GM13976 (cell line): ENCODE measurements around the gene IGF1R.

Source experiments
- DNase-seq: peaks from one replicate; pipeline ENCODE4 v3.0.0; 2012; ENCODE audit warnings: low spot score
- in situ Hi-C: fragments of 300-500 bp; cut with MboI; formaldehyde crosslinking; loops from one replicate; pipeline ENCODE4 v1.12.0; 2022; ENCODE audit warnings: low sequenced_read_pairs, mixed read lengths, inconsistent platforms; ENCODE audit not compliant: unreplicated experiment
- TF ChIP-seq, protein P1 (sequence below): IDR thresholded peaks from 2 replicates; pipeline ENCODE4 v1.5.1; 2012; ENCODE audit warnings: borderline replicate concordance, mild to moderate bottlenecking; ENCODE audit not compliant: insufficient read depth; ENCODE audit errors: extremely low read depth, missing control alignments, control extremely low read depth

The IGF1R gene

GRCh38 chr15:98681061-98681460 is 32.7 kb downstream of the IGF1R start:
- TF ChIP-seq, protein P1, sequence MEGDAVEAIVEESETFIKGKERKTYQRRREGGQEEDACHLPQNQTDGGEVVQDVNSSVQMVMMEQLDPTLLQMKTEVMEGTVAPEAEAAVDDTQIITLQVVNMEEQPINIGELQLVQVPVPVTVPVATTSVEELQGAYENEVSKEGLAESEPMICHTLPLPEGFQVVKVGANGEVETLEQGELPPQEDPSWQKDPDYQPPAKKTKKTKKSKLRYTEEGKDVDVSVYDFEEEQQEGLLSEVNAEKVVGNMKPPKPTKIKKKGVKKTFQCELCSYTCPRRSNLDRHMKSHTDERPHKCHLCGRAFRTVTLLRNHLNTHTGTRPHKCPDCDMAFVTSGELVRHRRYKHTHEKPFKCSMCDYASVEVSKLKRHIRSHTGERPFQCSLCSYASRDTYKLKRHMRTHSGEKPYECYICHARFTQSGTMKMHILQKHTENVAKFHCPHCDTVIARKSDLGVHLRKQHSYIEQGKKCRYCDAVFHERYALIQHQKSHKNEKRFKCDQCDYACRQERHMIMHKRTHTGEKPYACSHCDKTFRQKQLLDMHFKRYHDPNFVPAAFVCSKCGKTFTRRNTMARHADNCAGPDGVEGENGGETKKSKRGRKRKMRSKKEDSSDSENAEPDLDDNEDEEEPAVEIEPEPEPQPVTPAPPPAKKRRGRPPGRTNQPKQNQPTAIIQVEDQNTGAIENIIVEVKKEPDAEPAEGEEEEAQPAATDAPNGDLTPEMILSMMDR: no peak
- no peak for DNase-seq
- in situ Hi-C loops: no loop called here

DNA sequence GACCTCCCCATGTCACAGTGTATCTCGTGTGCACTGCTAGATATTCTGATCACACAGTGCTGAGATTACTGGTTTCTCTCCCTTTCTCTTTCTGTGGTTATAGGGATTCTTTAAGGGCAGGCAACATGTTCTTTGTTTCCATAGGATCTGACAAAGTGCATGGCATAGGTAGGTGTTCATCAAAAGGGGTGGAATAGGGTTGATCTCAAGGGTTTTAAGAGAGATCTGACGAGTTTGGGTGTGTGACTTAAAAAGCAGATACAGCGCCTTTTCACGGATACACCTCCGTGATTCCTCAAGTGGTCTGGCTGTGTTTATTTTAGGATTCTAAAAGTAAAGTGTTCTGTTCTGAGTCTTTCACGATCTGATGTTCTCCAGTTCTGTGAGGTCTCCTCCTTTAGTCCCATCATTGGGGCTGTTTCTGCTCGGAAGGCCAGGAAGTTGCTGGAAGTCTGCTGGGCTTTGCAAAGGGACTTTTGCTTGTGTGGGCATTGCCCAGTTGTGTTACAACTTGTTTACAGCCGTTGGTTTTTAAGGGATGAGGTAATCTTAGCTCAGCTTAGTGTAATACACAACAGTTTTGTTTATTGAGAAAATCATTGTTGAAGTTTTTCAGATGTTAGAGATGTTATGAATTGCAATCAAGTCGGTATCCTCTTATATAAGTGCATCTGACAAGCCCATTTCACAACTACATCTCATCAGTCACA is 34.8 kb downstream of the IGF1R start:
- no peak for DNase-seq
- TF ChIP-seq, protein P1: no peak
- in situ Hi-C loops: no loop called here

- TF ChIP-seq, protein P1: no peak
- in situ Hi-C loops: no loop called here
- no peak for DNase-seq
Measured at GRCh38 chr15:98683831-98684230, 35.5 kb downstream of the IGF1R start.

DNA sequence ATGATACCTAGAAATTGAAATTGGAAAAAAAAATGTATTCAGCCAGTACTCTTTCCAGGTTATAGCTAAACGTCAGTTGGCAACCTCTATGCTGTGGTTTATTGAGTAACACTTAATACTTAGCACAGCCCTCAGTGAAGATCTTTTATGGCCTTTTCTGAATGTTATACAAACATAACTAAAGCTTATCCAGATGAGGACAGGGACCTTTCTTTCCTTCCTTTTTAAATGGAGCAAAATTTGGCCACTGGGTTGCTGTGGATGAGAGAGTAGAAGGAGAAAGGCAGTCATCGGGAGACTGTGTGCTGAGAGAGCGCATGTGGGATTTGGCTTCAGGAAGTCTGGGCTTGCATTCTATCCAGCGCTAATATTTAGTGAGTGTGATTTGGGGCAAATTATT is 36.1 kb downstream of the IGF1R start:
- no peak for DNase-seq
- TF ChIP-seq, protein P1: no peak
- in situ Hi-C loops: no loop called here

DNA sequence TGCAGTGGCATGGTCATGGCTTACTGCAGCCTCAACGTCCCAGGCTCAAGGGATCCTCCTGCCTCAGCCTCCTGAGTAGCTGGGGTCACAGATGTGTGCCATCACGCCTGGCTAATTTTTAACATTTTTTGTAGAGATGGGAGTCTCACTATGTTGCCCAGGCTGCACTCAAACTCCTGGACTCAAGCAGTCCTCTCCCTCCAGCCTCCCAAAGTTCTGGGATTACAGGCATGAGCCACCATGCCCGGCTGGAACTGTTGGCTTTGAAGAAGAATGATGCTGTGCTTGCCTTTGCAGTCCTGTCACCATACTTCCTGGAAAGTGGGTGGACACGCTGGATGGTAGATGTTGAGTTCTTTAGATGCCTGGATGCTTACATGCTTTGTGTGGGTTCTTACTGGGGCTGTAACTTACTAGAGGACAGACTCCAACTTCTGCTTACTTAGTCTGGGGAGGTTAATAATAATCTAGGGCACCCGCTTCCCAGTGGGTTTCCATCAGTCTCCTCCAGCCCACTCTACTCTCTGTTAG is 36.7 kb downstream of the IGF1R start:
- DNase-seq: no peak
- TF ChIP-seq, protein P1: no peak
- in situ Hi-C loops: no loop called here

DNA sequence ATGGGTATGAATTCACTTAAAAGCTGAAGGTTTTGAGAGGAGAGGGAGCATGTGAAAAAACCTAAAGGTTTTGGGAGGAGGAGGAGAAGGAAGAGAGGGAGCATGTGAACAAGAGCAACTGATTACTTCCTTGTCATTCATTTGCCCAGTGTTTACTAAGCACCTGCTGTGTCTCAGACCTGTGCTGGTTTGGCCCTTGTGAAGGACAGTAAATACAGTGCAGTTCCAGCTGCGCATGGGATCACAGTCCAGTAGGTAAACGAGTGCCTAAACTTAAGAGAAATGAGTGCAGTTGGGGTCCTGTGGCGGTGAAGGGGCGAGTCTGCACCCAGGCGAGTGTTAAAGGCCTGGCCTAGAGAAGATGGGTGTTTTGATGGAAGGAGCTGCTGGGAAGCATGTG is 38.6 kb downstream of the IGF1R start:
- in situ Hi-C loops: no loop called here
- TF ChIP-seq, protein P1: no peak
- DNase-seq: no peak
